ENCODE measurements around the gene TMEM187. TPM values are rescaled to one million over a fixed set of nuclear protein-coding genes. Genes with fewer than 3 reads are reported as not detected.

Gene TMEM187
- total RNA-seq, 1 donor = 5.2 TPM

- peak; percentile 62 for DNase-seq (ENCODE audit: low read depth)
- no peak for TF ChIP-seq CTCF (IDR thresholded peaks at IDR 0.05; ENCODE audit: insufficient read depth, low read depth, low read length)
- H3K4me3 ChIP-seq (ENCODE audit: low read depth, low read length) = peak within 1 kb of the TSS; percentile 56
Observed at GRCh38 chrX:154019633-154020528, 47.3 kb downstream of the TMEM187 start, which contains the start of gene IRAK1. IRAK1 (minus strand) TSS chrX:154019902; CDS start chrX:154019812, 90 bp downstream.

GRCh38 chrX:154020536-154021115 is 48.1 kb downstream of the TMEM187 start:
- TF ChIP-seq CTCF (IDR thresholded peaks at IDR 0.05; ENCODE audit: insufficient read depth, low read depth, low read length) = no peak
- no peak for DNase-seq (ENCODE audit: low read depth)
- H3K4me3 ChIP-seq (ENCODE audit: low read depth, low read length) = peak overlapping the region; percentile 50

- no peak for TF ChIP-seq CTCF (IDR thresholded peaks at IDR 0.05; ENCODE audit: insufficient read depth, low read depth, low read length)
- H3K4me3 ChIP-seq (ENCODE audit: low read depth, low read length) = no peak overlapping the region
- peak; percentile 71 for DNase-seq (ENCODE audit: low read depth)
Observed at GRCh38 chrX:154021131-154021611, 48.6 kb downstream of the TMEM187 start.

GRCh38 chrX:154022108-154022507 is 49.6 kb downstream of the TMEM187 start:
- DNase-seq (ENCODE audit: low read depth) = no peak
- H3K4me3 ChIP-seq (ENCODE audit: low read depth, low read length) = no peak overlapping the region
- TF ChIP-seq CTCF (IDR thresholded peaks at IDR 0.05; ENCODE audit: insufficient read depth, low read depth, low read length) = no peak

GRCh38 chrX:154023276-154024000 is 50.9 kb downstream of the TMEM187 start:
- no peak overlapping the region for H3K4me3 ChIP-seq (ENCODE audit: low read depth, low read length)
- no peak for DNase-seq (ENCODE audit: low read depth)
- TF ChIP-seq CTCF (IDR thresholded peaks at IDR 0.05; ENCODE audit: insufficient read depth, low read depth, low read length) = no peak

GRCh38 chrX:154024271-154024670 is 51.7 kb downstream of the TMEM187 start:
- H3K4me3 ChIP-seq (ENCODE audit: low read depth, low read length) = no peak overlapping the region
- DNase-seq (ENCODE audit: low read depth) = no peak
- no peak for TF ChIP-seq CTCF (IDR thresholded peaks at IDR 0.05; ENCODE audit: insufficient read depth, low read depth, low read length)
